ENCODE results near the gene SELENOP. TPM values are rescaled to one million over a fixed set of nuclear protein-coding genes. Genes with fewer than 3 reads are reported as not detected.

SELENOP gene
- total and polyA plus RNA-seq, 2 donors (not counting 3 experiments of a cell fraction or from before 2014, with no cell fraction given): 0.22 to 1.5 TPM

- ChIA-PET CTCF (no interaction called here), POLR2A (no interaction called here)
- H3K4me2 ChIP-seq (ENCODE audit: insufficient read depth, low read length): no peak overlapping the region
- H3K4me1 ChIP-seq (ENCODE audit: control insufficient read depth, extremely low read depth, insufficient read depth, low read length): no peaks in the 10 kb centered on the region
- no peaks in the 10 kb centered on the region for H3K36me3 ChIP-seq (ENCODE audit: control insufficient read depth in 2 of 2, extremely low read depth in 1 of 2, insufficient read depth in 2 of 2, low read length in 2 of 2)
- intact Hi-C loops (cut with micrococcal nuclease): no loop called here
- H3K27ac ChIP-seq (ENCODE audit: insufficient read depth, low read depth, low read length): no peak overlapping the region
- H3K9me3 ChIP-seq (replicated peaks; ENCODE audit: control insufficient read depth, insufficient read depth, low read length): no peaks in the 10 kb centered on the region
- no peak for DNase-seq (ENCODE audit: low read depth, low spot score)
- BruUV-seq (replicated peaks): no TSS peak
- H4K20me1 ChIP-seq (replicated peaks; ENCODE audit: control insufficient read depth, extremely low read depth, insufficient read depth, low read length): no peaks in the 10 kb centered on the region
- H3K79me2 ChIP-seq (ENCODE audit: control insufficient read depth, insufficient read depth, low read length): no peaks in the 10 kb centered on the region
- no peaks in the 10 kb centered on the region for H3K9me1 ChIP-seq (replicated peaks; ENCODE audit: control insufficient read depth, extremely low read depth, insufficient read depth, low read length)
- no peak overlapping the region for H3K4me3 ChIP-seq (replicated peaks in 1 of 3; ENCODE audit: insufficient read depth in 1 of 3, low read depth in 1 of 3, low read length in 3 of 3)
- no peaks in the 10 kb centered on the region for H3K27me3 ChIP-seq (ENCODE audit: control insufficient read depth in 2 of 2, insufficient read depth in 2 of 2, low read length in 2 of 2)
- no peak for FAIRE-seq
- no peak overlapping the region for H3K9ac ChIP-seq (replicated peaks; ENCODE audit: extremely low read depth, insufficient read depth, low read length)
- no peak overlapping the region for H2AFZ ChIP-seq (ENCODE audit: low read depth, low read length)
- dilution Hi-C loops (cut with MboI; ENCODE audit: extremely low pct_ligation_motif_present, low sequenced_read_pairs): no loop called here
- TF ChIP-seq GATA2 (IDR thresholded peaks at IDR 0.05; ENCODE audit: insufficient read depth, insufficient read length, low read depth, low read length) (no peak), FOS (IDR thresholded peaks at IDR 0.05; ENCODE audit: borderline replicate concordance, insufficient read depth, low read length) (no peak), EZH2 (IDR thresholded peaks at IDR 0.05; ENCODE audit: borderline replicate concordance, low read depth, low read length, severe bottlenecking) (no peak), MAX (IDR thresholded peaks at IDR 0.05; ENCODE audit: insufficient read depth, insufficient read length) (no peak), MYC (IDR thresholded peaks at IDR 0.05; ENCODE audit: low read depth, low read length) (no peak), POLR2A (IDR thresholded peaks at IDR 0.05; ENCODE audit: low read depth, low read length) (no peak), JUN (IDR thresholded peaks at IDR 0.05; ENCODE audit: borderline replicate concordance, insufficient read depth, insufficient read length, low read depth) (no peak), CTCF (IDR thresholded peaks at IDR 0.05; ENCODE audit: extremely low read depth in 1 of 2, insufficient read depth in 1 of 2, low read depth in 1 of 2, low read length in 2 of 2) (no peak), POLR2AphosphoS5 (IDR thresholded peaks at IDR 0.05; ENCODE audit: insufficient read depth, low read depth, low read length) (no peak)
Observed at GRCh38 chr5:42787073-42787472, 24.6 kb downstream of the SELENOP start.

Data from endothelial cell of umbilical vein (primary cell).